SK-N-SH (cell line): ENCODE data around the gene PRKG1. TPM values are rescaled to one million over a fixed set of nuclear protein-coding genes. Genes with fewer than 3 reads are reported as not detected.

ENCODE experiments used
- CTCF ChIA-PET: fragments of 300-600, 350-600 bp; formaldehyde crosslinking; extraction: SDS; loops from one replicate; lab custom pipeline; 2021; lab: Yijun Ruan, JAX
- POLR2A ChIA-PET: fragments of 350-600 bp; sonication (Branson Sonifier 250); formaldehyde crosslinking; extraction: SDS; loops from one replicate; lab custom pipeline; 2020; ENCODE audit warnings: antibody characterized with exemption, inconsistent platforms; lab: Yijun Ruan, JAX
- DNase-seq: peaks from one replicate; pipeline ENCODE4 v3.0.0; 2012
- H2AFZ ChIP-seq: fragments of 200-600 bp; sonication (generic); 2 replicates; pipeline ENCODE4 v1.8.1; 2016; ENCODE audit warnings: antibody characterized with exemption, mild to moderate bottlenecking, low read depth
- H3F3A ChIP-seq: fragments of 200-600 bp; sonication (generic); replicated peaks from 2 replicates; pipeline ENCODE3; 2016; ENCODE audit warnings: antibody characterized with exemption, mild to moderate bottlenecking; ENCODE audit not compliant: insufficient read depth
- H3K27ac ChIP-seq, 2 experiments: fragments of 200-500 bp in 1 of 2; fragments of 200-600 bp in 1 of 2; sonication (Bioruptor generic) in 1 of 2; sonication (generic), shearing (Covaris generic) in 1 of 2; 2 replicates each; pipeline versions ENCODE4 v1.5.1 to v1.6.1; 2014 to 2016; ENCODE audit warnings: low read depth in 2 of 2, inconsistent platforms in 1 of 2, low read length in 1 of 2, mild to moderate bottlenecking in 1 of 2, mixed read lengths in 1 of 2
- H3K27me3 ChIP-seq: fragments of 200-600 bp; sonication (generic), shearing (Covaris generic); 2 replicates; pipeline ENCODE4 v1.6.1; 2016; ENCODE audit warnings: mixed run types; ENCODE audit not compliant: insufficient read depth
- H3K36me3 ChIP-seq, 2 experiments: fragments of 200-500 bp in 1 of 2; fragments of 200-600 bp in 1 of 2; sonication (Bioruptor generic) in 1 of 2; sonication (generic) in 1 of 2; replicated peaks in 1 of 2; 2 replicates each; pipeline versions ENCODE3 to v1.5.1; 2014 to 2016; ENCODE audit warnings: low read length in 1 of 2, mild to moderate bottlenecking in 1 of 2; ENCODE audit not compliant: insufficient read depth in 2 of 2, control insufficient read depth in 1 of 2
- H3K4me1 ChIP-seq, 2 experiments: fragments of 200-500 bp in 1 of 2; fragments of 200-600 bp in 1 of 2; sonication (Bioruptor generic) in 1 of 2; sonication (generic), shearing (Covaris generic) in 1 of 2; 2 replicates each; pipeline versions ENCODE4 v1.5.1 to v1.6.1; 2014 to 2016; ENCODE audit warnings: low read depth in 1 of 2, low read length in 1 of 2, mixed run types in 1 of 2; ENCODE audit not compliant: insufficient read depth in 2 of 2, control insufficient read depth in 1 of 2
- H3K4me2 ChIP-seq: fragments of 200-600 bp; sonication (generic), shearing (Covaris generic); 2 replicates; pipeline ENCODE4 v1.6.1; 2017; ENCODE audit warnings: mixed run types
- H3K4me3 ChIP-seq, 2 experiments: fragments of 200-500 bp in 1 of 2; fragments of 200-600 bp in 1 of 2; sonication (Bioruptor generic) in 1 of 2; sonication (generic), shearing (Covaris generic) in 1 of 2; 2 replicates each; pipeline versions ENCODE4 v1.5.1 to v1.8.1; 2014 to 2016; ENCODE audit warnings: low read depth in 2 of 2, inconsistent platforms in 1 of 2, low read length in 1 of 2, mild to moderate bottlenecking in 1 of 2, mixed read lengths in 1 of 2, moderate library complexity in 1 of 2
- H3K79me2 ChIP-seq: fragments of 200-600 bp; sonication (generic); 2 replicates; pipeline ENCODE4 v1.8.1; 2017; ENCODE audit warnings: mild to moderate bottlenecking; ENCODE audit not compliant: insufficient read depth
- H3K9ac ChIP-seq: fragments of 200-600 bp; sonication (generic); 2 replicates; pipeline ENCODE4 v1.6.1; 2017; ENCODE audit warnings: mixed run types
- H3K9me2 ChIP-seq: fragments of 200-600 bp; sonication (generic); 2 replicates; pipeline ENCODE4 v1.6.1; 2017; ENCODE audit warnings: mixed run types
- H3K9me3 ChIP-seq: fragments of 200-600 bp; sonication (generic); 2 replicates; pipeline ENCODE4 v1.6.1; 2017; ENCODE audit warnings: mixed run types, mild to moderate bottlenecking, moderate library complexity
- H4K20me1 ChIP-seq: fragments of 200-600 bp; sonication (generic); 2 replicates; pipeline ENCODE4 v1.6.1; 2017; ENCODE audit warnings: mild to moderate bottlenecking, mixed run types; ENCODE audit not compliant: insufficient read depth
- CHD2 ChIP-seq: fragments of 150-350 bp; IDR thresholded peaks from 2 replicates; pipeline ENCODE4 v1.6.1; 2018; ENCODE audit warnings: low read length; ENCODE audit not compliant: partially characterized antibody
- EP300 ChIP-seq, 2 experiments: IDR thresholded peaks; 2 replicates each; pipeline versions ENCODE4 v1.4.0 to v1.6.1; 2012; ENCODE audit warnings: borderline replicate concordance in 1 of 2, low read depth in 1 of 2, low read length in 1 of 2
- FOSL2 ChIP-seq: IDR thresholded peaks from 2 replicates; pipeline ENCODE4 v1.4.0; 2012; ENCODE audit warnings: low read depth, mild to moderate bottlenecking, moderate library complexity, borderline replicate concordance
- FOXJ3 ChIP-seq: sonication (generic); formaldehyde crosslinking; IDR thresholded peaks from 2 replicates; pipeline ENCODE4 v1.5.1; 2020; ENCODE audit warnings: mild to moderate bottlenecking, missing genetic modification reagents
- FOXM1 ChIP-seq: IDR thresholded peaks from 2 replicates; pipeline ENCODE4 v1.4.0; 2012; ENCODE audit warnings: low read depth, mild to moderate bottlenecking
- GABPA ChIP-seq: IDR thresholded peaks from 2 replicates; pipeline ENCODE4 v1.4.0; 2012; ENCODE audit warnings: low read depth, mild to moderate bottlenecking
- JUND ChIP-seq: IDR thresholded peaks from 2 replicates; pipeline ENCODE4 v1.4.0; 2012
- POLR2AphosphoS5 ChIP-seq: IDR thresholded peaks from 2 replicates; pipeline ENCODE4 v1.6.1; 2012; ENCODE audit warnings: low read depth, low read length
- RAD21 ChIP-seq: IDR thresholded peaks from 2 replicates; pipeline ENCODE4 v1.6.1; 2012; ENCODE audit warnings: mild to moderate bottlenecking, low read length
- RXRA ChIP-seq: IDR thresholded peaks from 2 replicates; pipeline ENCODE4 v1.4.0; 2012; ENCODE audit warnings: low read depth, mild to moderate bottlenecking, borderline replicate concordance
- TAF1 ChIP-seq: IDR thresholded peaks from 2 replicates; pipeline ENCODE4 v1.6.1; 2012; ENCODE audit warnings: low read depth, mild to moderate bottlenecking, low read length, moderate library complexity, borderline replicate concordance
- TCF12 ChIP-seq: IDR thresholded peaks from 2 replicates; pipeline ENCODE4 v1.4.0; 2012
- TEAD4 ChIP-seq: IDR thresholded peaks from 2 replicates; pipeline ENCODE4 v1.4.0; 2012; ENCODE audit warnings: mild to moderate bottlenecking, borderline replicate concordance; ENCODE audit not compliant: insufficient read depth
- WGBS: methylation state at CpG from one replicate; pipeline ENCODE4 v1.1.6; 2017; ENCODE audit warnings: low lambda C conversion rate; 5-methylcytosine and 5-hydroxymethylcytosine counted together
- polyA plus RNA-seq, 3 experiments: library from polyadenylated mRNA; depleted of rRNA; stranded (reverse); fragments of >200 nt; gene quantifications; 2 replicates each; pipeline ENCODE4 v1.2.3, GENCODE V29; 2012
- TF ChIP-seq, protein P1 (sequence below): IDR thresholded peaks from 2 replicates; pipeline ENCODE4 v1.4.0; 2012; ENCODE audit warnings: low read depth
- TF ChIP-seq, protein P2 (sequence below): fragments of 200-600 bp; sonication (generic); IDR thresholded peaks from 2 replicates; pipeline ENCODE4 v1.6.1; 2017; ENCODE audit warnings: antibody characterized with exemption, mild to moderate bottlenecking, moderate library complexity
- TF ChIP-seq, protein P3 (sequence below): IDR thresholded peaks from 2 replicates; pipeline ENCODE4; 2012

The PRKG1 gene
- polyA plus RNA-seq, 1 of the 3 experiments (the other 2 are of a cell fraction) = 4.1 TPM

DNA sequence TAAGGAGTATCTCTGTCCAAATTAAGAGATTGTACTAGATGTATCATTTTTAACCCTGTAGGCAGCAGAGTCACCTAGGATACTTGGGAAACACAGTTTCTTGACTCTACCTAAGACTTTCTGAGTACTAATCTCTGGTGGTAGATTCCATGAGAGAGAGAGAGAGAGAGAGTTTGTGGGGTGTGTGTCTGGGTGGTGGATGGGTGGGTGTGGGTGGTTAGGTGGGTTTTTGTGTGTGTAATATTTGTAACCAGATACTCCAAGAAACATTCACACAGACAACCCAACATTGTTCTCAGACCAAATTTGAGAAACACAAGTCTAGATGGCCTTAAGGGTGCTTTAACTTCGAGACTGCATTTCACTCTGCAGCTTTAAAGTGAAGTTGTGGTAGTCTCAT lies 215.2 kb downstream of the PRKG1 start:
- Histone ChIP-seq H3K27ac (no peak overlapping the region), H3K79me2 (no peaks in the 10 kb centered on the region), H3K9me3 (no peaks in the 10 kb centered on the region), H3K27me3 (no peaks in the 10 kb centered on the region), H3K4me1 (no peaks in the 10 kb centered on the region), H3K4me2 (no peak overlapping the region), H3F3A (no peaks in the 10 kb centered on the region), H3K4me3 (no peak overlapping the region), H4K20me1 (no peaks in the 10 kb centered on the region), H3K36me3 (no peaks in the 10 kb centered on the region), H3K9ac (no peak overlapping the region), H3K9me2 (no peaks in the 10 kb centered on the region), H2AFZ (no peak overlapping the region)
- no peak for DNase-seq
- TF ChIP-seq FOXM1 = no peak
- CTCF ChIA-PET = interaction anchor here (0.7 kb wide), 1 partner anchor 39 kb away, joined by 3 read pairs; no protein-coding TSS in a partner anchor
- POLR2A ChIA-PET = no interaction called here
- 50% methylated on average over 1 of the region's 1 CpG for WGBS

DNA sequence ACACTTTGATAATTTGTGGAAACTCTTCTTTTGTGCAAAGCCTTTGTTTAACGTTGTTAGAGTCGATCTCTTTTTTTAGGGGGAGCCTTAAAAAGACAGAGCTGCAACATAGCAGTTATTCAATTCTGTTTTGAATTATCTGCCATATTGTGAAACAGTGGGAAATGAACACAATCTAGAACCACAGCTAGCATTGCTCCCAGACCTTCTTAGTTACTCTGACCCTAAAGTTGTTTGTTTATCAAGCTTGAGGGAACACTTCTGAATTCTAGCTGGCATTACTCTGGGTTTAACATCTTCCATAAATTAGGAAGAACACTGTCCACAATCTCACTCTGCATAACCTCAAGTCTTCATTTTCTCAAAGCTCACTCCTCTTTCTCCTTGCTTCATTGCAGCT lies 217.7 kb downstream of the PRKG1 start:
- DNase-seq = no peak
- Histone ChIP-seq H3K9me2 (no peaks in the 10 kb centered on the region), H3K36me3 (no peaks in the 10 kb centered on the region), H3K27ac (no peak overlapping the region), H4K20me1 (no peaks in the 10 kb centered on the region), H3K4me3 (no peak overlapping the region), H3K27me3 (no peaks in the 10 kb centered on the region), H3F3A (no peaks in the 10 kb centered on the region), H2AFZ (no peak overlapping the region), H3K9me3 (no peaks in the 10 kb centered on the region), H3K4me2 (no peak overlapping the region), H3K9ac (no peak overlapping the region), H3K4me1 (0 out of 4 replicates have a peak, but pooled peaks cover 0 to 2% of the 10 kb centered on the region in 2 experiments), H3K79me2 (no peaks in the 10 kb centered on the region)
- WGBS = 78% methylated on average over 2 of the region's 2 CpGs
- no peak for TF ChIP-seq RXRA
- no peak for TF ChIP-seq FOSL2
- no peak for TF ChIP-seq CHD2
- TF ChIP-seq, protein P1, sequence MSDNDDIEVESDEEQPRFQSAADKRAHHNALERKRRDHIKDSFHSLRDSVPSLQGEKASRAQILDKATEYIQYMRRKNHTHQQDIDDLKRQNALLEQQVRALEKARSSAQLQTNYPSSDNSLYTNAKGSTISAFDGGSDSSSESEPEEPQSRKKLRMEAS = no peak
- TF ChIP-seq RAD21 = no peak
- TF ChIP-seq GABPA = no peak
- TF ChIP-seq JUND = no peak
- TF ChIP-seq POLR2AphosphoS5 = no peak
- no peak for TF ChIP-seq TCF12
- TF ChIP-seq, protein P2, sequence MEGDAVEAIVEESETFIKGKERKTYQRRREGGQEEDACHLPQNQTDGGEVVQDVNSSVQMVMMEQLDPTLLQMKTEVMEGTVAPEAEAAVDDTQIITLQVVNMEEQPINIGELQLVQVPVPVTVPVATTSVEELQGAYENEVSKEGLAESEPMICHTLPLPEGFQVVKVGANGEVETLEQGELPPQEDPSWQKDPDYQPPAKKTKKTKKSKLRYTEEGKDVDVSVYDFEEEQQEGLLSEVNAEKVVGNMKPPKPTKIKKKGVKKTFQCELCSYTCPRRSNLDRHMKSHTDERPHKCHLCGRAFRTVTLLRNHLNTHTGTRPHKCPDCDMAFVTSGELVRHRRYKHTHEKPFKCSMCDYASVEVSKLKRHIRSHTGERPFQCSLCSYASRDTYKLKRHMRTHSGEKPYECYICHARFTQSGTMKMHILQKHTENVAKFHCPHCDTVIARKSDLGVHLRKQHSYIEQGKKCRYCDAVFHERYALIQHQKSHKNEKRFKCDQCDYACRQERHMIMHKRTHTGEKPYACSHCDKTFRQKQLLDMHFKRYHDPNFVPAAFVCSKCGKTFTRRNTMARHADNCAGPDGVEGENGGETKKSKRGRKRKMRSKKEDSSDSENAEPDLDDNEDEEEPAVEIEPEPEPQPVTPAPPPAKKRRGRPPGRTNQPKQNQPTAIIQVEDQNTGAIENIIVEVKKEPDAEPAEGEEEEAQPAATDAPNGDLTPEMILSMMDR = no peak
- TF ChIP-seq FOXM1 = no peak
- ChIA-PET CTCF (interaction anchor here (1.1 kb wide), 1 partner anchor 72 kb away, joined by 3 read pairs; no protein-coding TSS in a partner anchor), POLR2A (no interaction called here)

DNA sequence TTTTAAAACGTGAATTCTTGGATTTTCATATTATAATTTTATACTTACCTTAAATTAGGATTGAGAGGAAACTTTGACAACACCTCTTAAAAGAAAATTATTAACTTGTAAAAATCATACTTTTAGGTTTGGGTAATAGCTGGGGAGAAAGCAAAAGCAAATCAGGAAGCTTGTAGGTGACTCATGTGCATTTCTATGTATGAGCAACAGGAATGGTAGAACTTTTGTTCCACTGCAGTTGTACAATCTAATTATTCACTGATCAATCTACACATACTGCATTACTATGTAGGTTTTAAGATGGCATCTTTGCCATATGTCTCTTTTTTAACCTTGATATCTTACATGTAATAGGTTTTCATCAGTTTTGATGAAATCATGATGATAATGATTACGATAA lies 223.2 kb downstream of the PRKG1 start:
- POLR2A ChIA-PET = no interaction called here
- H3K4me1 ChIP-seq = peaks cover 3 to 19% of the 10 kb centered on the region in 2 experiments
- DNase-seq = no peak
- no peak overlapping the region for H2AFZ ChIP-seq
- no peaks in the 10 kb centered on the region for H3K9me3 ChIP-seq
- 0 out of 2 replicates have a peak overlapping the region, but pooled peaks have one; percentile 9 for H3K4me2 ChIP-seq
- no peaks in the 10 kb centered on the region for H3K36me3 ChIP-seq
- H4K20me1 ChIP-seq = no peaks in the 10 kb centered on the region
- WGBS = 42% methylated on average over 2 of the region's 2 CpGs
- TF ChIP-seq TCF12 (peak; percentile 34; the same call in 1 of the 2 replicates), TEAD4 (0 out of 2 replicates have a peak, but pooled peaks have one; percentile 28), TAF1 (no peak), JUND (peak; percentile 68), CHD2 (no peak), FOXJ3 (CRISPR knock-in tag) (no peak), EP300 (IDR thresholded peaks at IDR 0.05; ENCODE audit: borderline replicate concordance in 1 of 2, low read depth in 1 of 2, low read length in 1 of 2) (peak in 1 of 2 experiments; percentile 44; a peak in 1 of 4 replicates), FOSL2 (peak; percentile 73; the same call in 1 of the 2 replicates)
- TF ChIP-seq, protein P3, sequence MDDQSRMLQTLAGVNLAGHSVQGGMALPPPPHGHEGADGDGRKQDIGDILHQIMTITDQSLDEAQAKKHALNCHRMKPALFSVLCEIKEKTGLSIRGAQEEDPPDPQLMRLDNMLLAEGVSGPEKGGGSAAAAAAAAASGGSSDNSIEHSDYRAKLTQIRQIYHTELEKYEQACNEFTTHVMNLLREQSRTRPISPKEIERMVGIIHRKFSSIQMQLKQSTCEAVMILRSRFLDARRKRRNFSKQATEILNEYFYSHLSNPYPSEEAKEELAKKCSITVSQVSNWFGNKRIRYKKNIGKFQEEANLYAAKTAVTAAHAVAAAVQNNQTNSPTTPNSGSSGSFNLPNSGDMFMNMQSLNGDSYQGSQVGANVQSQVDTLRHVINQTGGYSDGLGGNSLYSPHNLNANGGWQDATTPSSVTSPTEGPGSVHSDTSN = peak; percentile 67
- TF ChIP-seq, all 33 proteins: peak for 6
- Histone ChIP-seq H3K27ac (peak overlapping the region in 1 of 2 experiments; percentile 50; a peak in 2 of 4 replicates), H3K9ac (no peak overlapping the region), H3K27me3 (no peaks in the 10 kb centered on the region), H3K4me3 (no peak overlapping the region), H3K79me2 (no peaks in the 10 kb centered on the region), H3K9me2 (no peaks in the 10 kb centered on the region), H3F3A (peaks cover 15% of the 10 kb centered on the region)
- CTCF ChIA-PET = no interaction called here
